Hematopoietic multipotent progenitor cell (in vitro differentiated cells): ENCODE results near the gene FOXL2. TPM values are rescaled to one million over a fixed set of nuclear protein-coding genes. Genes with fewer than 3 reads are reported as not detected.

ENCODE experiments used
- DNase-seq, 3 donors: peaks; one replicate each; pipeline ENCODE4 v3.0.0-alpha.2; 2011 to 2015; ENCODE audit warnings: low read depth in 2 of 3, low spot score in 2 of 3
- total RNA-seq: library from RNA; depleted of rRNA; stranded (reverse); fragments of >200 nt; gene quantifications from one replicate; pipeline ENCODE4 v1.2.3, GENCODE V29; 2012

The FOXL2 gene
- total RNA-seq, result under 0.01 TPM

GRCh38 chr3:138946663-138947494 is at the start of gene FOXL2, which contains the start of gene FOXL2NB:
FOXL2 (minus strand) TSS chr3:138947137; CDS start chr3:138946722, 415 bp downstream.
FOXL2NB (plus strand) TSS chr3:138947217; CDS start chr3:138947365, 148 bp downstream.
- peak in 2 of 3 donors; percentile 59 to 64 for DNase-seq

- DNase-seq, result no peak
Measured at GRCh38 chr3:138995706-138996105, 48.8 kb upstream of the FOXL2 start.

DNA sequence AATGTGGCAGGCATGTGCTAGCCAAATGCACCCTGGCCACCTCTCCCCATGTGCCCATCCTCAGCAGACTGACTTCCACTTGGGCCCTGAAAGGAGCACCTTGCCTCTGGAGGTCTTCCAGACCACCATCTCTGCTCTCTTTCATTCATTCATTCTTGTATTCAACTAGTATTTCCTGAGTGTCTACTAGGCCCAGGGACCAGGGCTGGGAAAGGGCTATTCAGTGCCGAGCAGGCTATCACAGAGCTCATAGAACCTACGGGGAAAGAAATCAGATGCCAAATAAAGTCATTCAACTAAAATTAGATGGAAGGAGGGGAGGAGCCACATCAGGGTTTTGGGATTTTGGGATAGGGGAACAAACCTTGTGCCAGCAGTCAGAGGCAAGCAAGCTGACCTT is 40.2 kb upstream of the FOXL2 start:
- no peak for DNase-seq

- no peak for DNase-seq
Measured at GRCh38 chr3:138985932-138986331, 39.0 kb upstream of the FOXL2 start.

DNA sequence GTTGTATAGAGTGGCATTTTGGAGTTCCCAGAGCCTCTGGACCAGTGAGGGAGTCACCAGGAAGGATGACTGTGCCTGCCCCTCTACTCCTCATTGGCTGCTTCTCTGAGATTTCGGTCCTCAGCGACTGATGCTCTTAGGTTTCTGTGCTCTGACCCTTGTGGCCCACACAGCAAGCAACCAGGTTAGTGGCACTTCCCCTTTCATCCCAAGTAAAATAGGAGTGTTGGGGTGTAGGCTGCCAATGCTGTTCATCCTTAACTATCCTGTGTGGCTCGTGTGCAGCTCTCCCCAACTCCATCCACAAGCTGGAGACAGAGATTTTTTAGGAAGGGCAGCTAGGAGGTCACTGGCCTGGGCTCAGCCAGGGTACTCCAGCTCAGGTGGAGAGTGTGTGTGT is 37.9 kb upstream of the FOXL2 start:
- no peak for DNase-seq

GRCh38 chr3:138976047-138976446 is 29.1 kb upstream of the FOXL2 start:
- no peak for DNase-seq

- no peak for DNase-seq
Measured at GRCh38 chr3:138975351-138975750, 28.4 kb upstream of the FOXL2 start.

DNA sequence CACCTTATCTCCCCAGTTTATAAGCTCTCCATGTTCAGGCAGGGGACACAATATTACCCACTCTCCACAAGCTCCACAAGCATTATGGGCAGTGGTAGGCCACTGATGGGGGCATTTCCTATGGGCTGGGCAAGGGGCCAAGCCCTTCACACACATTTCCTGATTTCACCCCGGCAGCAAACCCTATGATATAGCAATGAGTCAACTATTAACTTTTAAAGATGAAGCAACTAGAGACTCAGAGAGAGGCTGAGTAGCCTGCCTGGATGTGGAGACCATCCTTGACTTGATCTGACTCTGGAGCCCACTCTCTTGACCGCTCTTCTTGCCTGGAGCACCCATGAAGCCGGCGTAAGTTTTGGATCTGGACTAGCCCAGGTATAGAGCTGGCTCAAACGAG is 27.5 kb upstream of the FOXL2 start:
- peak in 2 of 3 donors; percentile 46 to 72 for DNase-seq

DNA sequence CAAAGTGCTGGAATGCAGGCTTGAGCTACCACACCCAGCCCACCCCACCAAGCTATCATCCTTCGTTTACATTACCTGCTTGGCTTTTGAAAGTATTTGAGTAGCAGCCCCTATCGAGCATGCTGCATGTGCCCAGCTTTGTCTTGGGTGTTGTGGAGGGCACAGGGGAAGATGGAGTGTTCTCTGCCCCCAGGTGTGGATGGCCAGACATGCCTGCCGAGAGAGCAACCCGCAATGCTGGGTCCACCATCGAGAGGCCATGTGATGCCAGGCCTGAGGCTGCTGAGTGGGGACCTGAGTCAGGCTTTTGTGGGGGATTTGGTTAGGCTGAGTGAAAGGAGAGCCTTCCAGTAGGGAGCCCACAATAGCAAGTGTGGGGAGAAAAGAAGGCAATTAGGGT is 26.0 kb upstream of the FOXL2 start:
- no peak for DNase-seq

DNA sequence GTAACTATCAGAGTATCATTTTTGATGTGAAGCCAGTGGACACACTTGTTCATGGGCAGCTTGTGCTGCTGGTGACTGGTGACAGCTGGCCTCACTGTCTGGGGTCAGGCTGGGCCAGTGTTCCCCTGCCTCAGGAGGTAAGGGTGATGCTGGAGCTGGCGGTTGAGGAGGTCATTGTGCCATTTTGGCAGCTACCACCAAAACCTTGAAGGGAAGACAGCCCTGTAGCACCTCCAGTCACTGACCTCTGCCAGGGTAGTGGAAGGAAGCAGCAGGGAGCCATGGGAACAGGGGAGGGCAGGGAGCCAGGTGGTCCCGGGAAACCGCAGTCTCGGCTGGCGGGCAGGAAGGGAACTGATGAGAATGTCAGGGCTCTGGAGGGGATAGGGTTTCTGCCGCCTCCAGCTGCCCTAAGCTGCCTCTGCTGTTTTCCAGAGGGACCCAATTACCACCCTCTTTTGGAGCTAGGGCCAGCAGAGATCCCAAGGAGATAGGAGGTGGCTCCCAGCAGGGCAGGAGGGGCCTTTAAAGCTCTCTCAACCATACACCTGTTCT is 24.9 kb upstream of the FOXL2 start:
- DNase-seq, result no peak

DNA sequence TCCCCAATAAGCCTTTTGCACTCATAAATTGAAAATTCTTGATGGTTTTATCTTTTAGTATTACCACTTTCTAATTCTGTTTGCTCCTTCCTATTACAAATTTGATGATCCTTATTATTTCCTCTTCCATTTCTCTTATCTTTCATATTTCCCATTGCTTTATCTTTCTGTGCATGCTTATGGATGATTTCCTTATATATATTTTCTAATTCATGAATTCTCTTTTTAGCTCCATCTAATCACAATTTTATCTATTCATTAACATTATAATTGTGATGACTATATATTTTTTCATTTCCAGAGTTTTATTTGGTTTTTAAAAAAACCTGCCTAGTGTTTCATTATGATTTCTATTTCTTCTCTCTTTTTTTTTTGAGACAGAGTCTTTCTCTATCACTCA is 18.0 kb upstream of the FOXL2 start:
- DNase-seq, result no peak

DNA sequence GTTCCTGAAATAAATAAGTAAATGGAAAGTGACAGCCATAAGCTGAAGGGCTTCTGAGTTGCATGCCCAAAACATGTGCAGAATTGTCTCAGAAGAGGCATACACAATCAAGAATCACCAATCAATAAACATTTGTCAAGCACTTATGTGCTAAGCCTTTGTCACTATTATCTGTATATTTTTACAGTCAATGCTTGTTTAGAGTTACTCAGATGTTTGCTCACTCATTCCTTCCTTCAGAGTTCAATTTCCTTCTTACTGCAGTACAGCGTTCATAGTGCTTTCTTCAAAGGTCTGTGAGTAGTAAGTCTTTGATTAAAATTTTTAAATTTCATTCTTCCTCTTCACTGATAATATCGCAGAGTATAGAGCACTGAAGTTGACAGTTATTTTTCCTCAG is 17.3 kb upstream of the FOXL2 start:
- no peak for DNase-seq

- DNase-seq, result no peak
Measured at GRCh38 chr3:138962854-138963560, 16.1 kb upstream of the FOXL2 start.

GRCh38 chr3:138960417-138960852 is 13.5 kb upstream of the FOXL2 start:
- DNase-seq, result no peak

- DNase-seq, result no peak
Measured at GRCh38 chr3:138950701-138951100, 3.8 kb upstream of the FOXL2 start.

- no peak for DNase-seq
Measured at GRCh38 chr3:138950006-138950644, 3.2 kb upstream of the FOXL2 start.

DNA sequence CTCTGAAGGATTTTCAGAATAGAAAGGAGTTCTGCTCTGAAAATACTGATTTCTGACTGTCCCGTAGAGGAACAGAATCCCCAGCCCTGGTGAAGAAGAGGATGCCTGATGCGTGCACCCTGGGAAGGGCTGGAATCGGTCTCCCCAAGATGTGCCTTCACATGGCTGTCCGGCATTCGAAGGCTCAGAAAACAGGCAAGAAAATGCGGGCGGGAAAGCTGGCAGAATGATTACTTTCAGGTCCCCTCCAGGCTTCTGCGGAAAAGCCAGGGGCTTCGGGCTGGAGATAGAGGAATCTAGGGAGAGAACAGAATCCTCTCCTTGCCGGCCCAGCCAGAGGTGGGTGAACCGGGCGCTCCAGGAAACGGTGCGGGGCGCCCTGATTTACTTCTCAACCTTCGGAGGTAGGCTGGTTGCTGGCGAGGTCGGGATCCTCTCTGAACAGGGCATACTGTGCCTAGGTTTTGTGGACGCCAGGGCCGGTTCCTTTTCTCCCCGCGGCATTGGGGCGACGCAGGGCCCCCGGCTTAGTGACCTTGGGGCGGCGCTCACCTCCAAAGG is 2.6 kb upstream of the FOXL2 start:
- no peak for DNase-seq

GRCh38 chr3:138949002-138949418 is 2.1 kb upstream of the FOXL2 start:
- no peak for DNase-seq

DNA sequence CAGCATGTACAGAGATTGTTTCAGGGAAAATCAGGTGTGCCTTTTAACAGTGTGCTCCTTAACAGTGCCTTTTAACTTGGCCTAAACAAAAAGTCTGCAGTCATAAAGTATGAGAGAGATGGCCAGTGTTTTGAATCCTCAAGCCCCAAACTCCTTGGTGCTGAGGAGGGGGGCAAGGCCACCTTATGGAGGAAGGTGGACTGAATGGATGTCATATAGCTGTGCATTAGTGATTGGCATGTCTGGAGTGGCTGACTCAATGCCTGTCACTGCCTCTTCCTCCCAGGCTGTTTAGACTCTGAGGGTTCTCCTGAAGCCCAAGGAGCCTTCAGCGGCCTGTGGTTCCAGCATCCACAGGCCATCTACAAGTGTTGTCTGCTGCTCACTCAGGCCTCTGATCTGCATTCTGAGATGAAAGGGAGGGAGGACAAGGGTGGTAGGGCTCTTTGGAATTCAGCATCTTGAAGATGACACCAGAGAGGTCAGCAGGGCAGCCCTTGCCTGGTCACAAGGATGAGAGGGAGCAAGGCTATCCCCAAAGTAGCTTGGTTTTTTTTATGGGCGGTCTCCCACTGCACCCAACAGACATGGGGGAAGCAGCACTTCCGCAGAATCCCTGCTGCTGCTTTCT is 1.5 kb upstream of the FOXL2 start:
- DNase-seq, result no peak

- DNase-seq, result no peak
Measured at GRCh38 chr3:138947495-138948121, 671 bp upstream of the FOXL2 start.
